NCI-H1048 (cell line): Measurements from ENCODE around the gene ATP2A1.
A peak's percentile ranks its signal among the peaks of the same experiment; 100 is the strongest.
"Not testable (repeated sequence)": the region's sequence is repeated elsewhere in the genome, so short reads cannot be mapped to it uniquely, and the experiment has no call there.

ENCODE experiments used
- DNase-seq: peaks from one replicate; lab custom pipeline; 2025; lab: John Stamatoyannopoulos, UW

Gene ATP2A1

GRCh38 chr16:28859326-28859725 lies 19.0 kb upstream of the ATP2A1 start:
- no peak for DNase-seq

GRCh38 chr16:28863929-28864793 lies 14.1 kb upstream of the ATP2A1 start:
- DNase-seq, result no peak

GRCh38 chr16:28865001-28865688 lies 13.1 kb upstream of the ATP2A1 start:
- DNase-seq, result no peak

- no peak for DNase-seq
Observed at GRCh38 chr16:28865722-28866453, 12.4 kb upstream of the ATP2A1 start.

- no peak for DNase-seq
Observed at GRCh38 chr16:28866454-28866804, 11.9 kb upstream of the ATP2A1 start.

GRCh38 chr16:28867241-28867640 lies 11.0 kb upstream of the ATP2A1 start:
- no peak for DNase-seq

GRCh38 chr16:28867646-28868045 lies 10.6 kb upstream of the ATP2A1 start:
- DNase-seq, result not testable (repeated sequence)

- no peak for DNase-seq
Observed at GRCh38 chr16:28869201-28869600, 9.1 kb upstream of the ATP2A1 start.

GRCh38 chr16:28872952-28873351 lies 5.3 kb upstream of the ATP2A1 start:
- no peak for DNase-seq

GRCh38 chr16:28873543-28874201 lies 4.6 kb upstream of the ATP2A1 start:
- DNase-seq, result no peak

GRCh38 chr16:28874406-28874805 lies 3.9 kb upstream of the ATP2A1 start:
- no peak for DNase-seq

- DNase-seq, result no peak
Observed at GRCh38 chr16:28875134-28876018, 2.9 kb upstream of the ATP2A1 start.

- no peak for DNase-seq
Observed at GRCh38 chr16:28876019-28876659, 2.1 kb upstream of the ATP2A1 start.

GRCh38 chr16:28876973-28877654 lies 1.2 kb upstream of the ATP2A1 start:
- no peak for DNase-seq

- no peak for DNase-seq
Observed at GRCh38 chr16:28877655-28878000, 660 bp upstream of the ATP2A1 start.

GRCh38 chr16:28879261-28879840 lies 1.1 kb downstream of the ATP2A1 start:
- no peak for DNase-seq

GRCh38 chr16:28879841-28880588 lies 1.7 kb downstream of the ATP2A1 start:
- DNase-seq, result peak; percentile 60

GRCh38 chr16:28880589-28880915 lies 2.3 kb downstream of the ATP2A1 start:
- DNase-seq, result no peak

- DNase-seq, result no peak
Observed at GRCh38 chr16:28880955-28881354, 2.7 kb downstream of the ATP2A1 start.
